GM12878 (cell line): ENCODE data around the gene GGTA1. TPM values are rescaled to one million over a fixed set of nuclear protein-coding genes. Genes with fewer than 3 reads are reported as not detected.

ENCODE experiments used
- ATAC-seq: fragments of 200-7000 bp; cut with Tn5 transposase; 3 replicates; pipeline ENCODE4 v1.9.1; 2020; ENCODE audit warnings: mild to moderate bottlenecking, moderate library complexity
- BruUV-seq: library from RNA; stranded (reverse); fragments of 400-500 nt; replicated peaks from 2 replicates; lab custom pipeline; 2021; lab: Mats Ljungman, UMichigan
- CTCF ChIA-PET: fragments of 300-600 bp; sonication (Branson Sonifier 250); formaldehyde crosslinking; extraction: SDS; loops from one replicate; lab custom pipeline; 2021; ENCODE audit warnings: inconsistent platforms; lab: Yijun Ruan, JAX
- POLR2A ChIA-PET: fragments of 350-600 bp; formaldehyde crosslinking; extraction: SDS; loops from one replicate; lab custom pipeline; 2021; ENCODE audit warnings: inconsistent platforms; lab: Charles Lee
- RAD21 ChIA-PET: fragments of 300-600 bp; sonication (Branson Sonifier 250); formaldehyde crosslinking; loops from one replicate; lab custom pipeline; 2023; ENCODE audit warnings: antibody characterized with exemption; ENCODE audit not compliant: unreplicated experiment; lab: Charles Lee
- SMC1A ChIA-PET: fragments of 300-600 bp; sonication (Branson Sonifier 250); formaldehyde crosslinking; loops from one replicate; lab custom pipeline; 2023; ENCODE audit not compliant: unreplicated experiment, uncharacterized antibody; lab: Charles Lee
- DNase-seq: peaks from one replicate; pipeline ENCODE4 v3.0.0-alpha.2; 2011; ENCODE audit warnings: low read depth, low spot score
- FAIRE-seq: peaks from 3 replicates; lab custom pipeline; 2011; peaks lifted over from hg19 to GRCh38; lab: Jason Lieb, UNC
- H2AFZ ChIP-seq: 2 replicates; pipeline ENCODE4 v1.6.0; 2011; ENCODE audit warnings: low read depth, low read length, control low read depth; ENCODE audit not compliant: control insufficient read depth
- H3K27ac ChIP-seq: 2 replicates; pipeline ENCODE4 v1.5.1; 2011; ENCODE audit warnings: control low read depth; ENCODE audit not compliant: control insufficient read depth, insufficient read depth
- H3K27me3 ChIP-seq, 2 experiments: replicated peaks in 1 of 2; 2 replicates each; pipeline versions ENCODE4 v1.6.0 to v1.6.1; 2011; ENCODE audit warnings: low read length in 1 of 2; ENCODE audit not compliant: control insufficient read depth in 2 of 2, insufficient read depth in 2 of 2
- H3K36me3 ChIP-seq, 2 experiments: 2 replicates each; pipeline ENCODE4 v1.5.1; 2011; ENCODE audit warnings: low read length in 1 of 2; ENCODE audit not compliant: control insufficient read depth in 2 of 2, insufficient read depth in 2 of 2
- H3K4me1 ChIP-seq: 2 replicates; pipeline ENCODE4 v1.6.1; 2011; ENCODE audit warnings: mild to moderate bottlenecking, low read length, moderate library complexity, mixed read lengths; ENCODE audit not compliant: control insufficient read depth, insufficient read depth
- H3K4me2 ChIP-seq: 2 replicates; pipeline ENCODE4 v1.6.0; 2011; ENCODE audit warnings: control low read depth; ENCODE audit not compliant: control insufficient read depth, insufficient read depth
- H3K4me3 ChIP-seq: fragments of 200-600 bp; sonication (generic); 2 replicates; pipeline ENCODE4 v1.5.1; 2016
- H3K79me2 ChIP-seq: 2 replicates; pipeline ENCODE4 v1.6.0; 2011; ENCODE audit warnings: low read length; ENCODE audit not compliant: control insufficient read depth, insufficient read depth
- H3K9ac ChIP-seq: 2 replicates; pipeline ENCODE4 v1.8.0; 2011; ENCODE audit warnings: low read length, control low read depth, mixed read lengths; ENCODE audit not compliant: control insufficient read depth, insufficient read depth
- H3K9me3 ChIP-seq: replicated peaks from 3 replicates; pipeline ENCODE4 v1.5.1; 2011; ENCODE audit warnings: mild to moderate bottlenecking, low read length; ENCODE audit not compliant: control insufficient read depth, insufficient read depth
- H4K20me1 ChIP-seq: 2 replicates; pipeline ENCODE4 v1.6.0; 2011; ENCODE audit not compliant: control insufficient read depth, insufficient read depth
- IRF4 ChIP-seq: IDR thresholded peaks from 2 replicates; pipeline ENCODE4 v1.6.1; 2011; ENCODE audit warnings: low read depth, low read length
- KLF5 ChIP-seq: fragments of 450-650 bp; IDR thresholded peaks from 2 replicates; pipeline ENCODE4 v1.6.1; 2014; ENCODE audit warnings: mild to moderate bottlenecking; ENCODE audit not compliant: partially characterized antibody
- POU2F2 ChIP-seq: IDR thresholded peaks from 3 replicates; pipeline ENCODE4 v1.6.1; 2011; ENCODE audit warnings: low read depth, mild to moderate bottlenecking, low read length, borderline replicate concordance
- USF2 ChIP-seq: IDR thresholded peaks from 2 replicates; pipeline ENCODE4 v1.6.1; 2011; ENCODE audit warnings: low read depth, low read length, improper control_type of control experiment, borderline replicate concordance
- ZBTB40 ChIP-seq: fragments of 450-650 bp; IDR thresholded peaks from 2 replicates; pipeline ENCODE4 v1.6.1; 2016; ENCODE audit warnings: mild to moderate bottlenecking, moderate library complexity, borderline replicate concordance
- ZNF384 ChIP-seq: IDR thresholded peaks from 2 replicates; pipeline ENCODE4 v1.6.1; 2012; ENCODE audit warnings: low read depth, mild to moderate bottlenecking, low read length, improper control_type of control experiment, borderline replicate concordance
- WGBS: methylation state at CpG from one replicate; pipeline ENCODE4 v1.1.6; 2016; ENCODE audit warnings: low lambda C conversion rate; ENCODE audit not compliant: insufficient replicate concordance, insufficient coverage; ENCODE audit errors: missing lambda C conversion rate; 5-methylcytosine and 5-hydroxymethylcytosine counted together
- in situ Hi-C: fragments of 300-500 bp; cut with MboI; formaldehyde crosslinking; loops from 9 replicates; pipeline ENCODE4 v1.14.3; 2018; ENCODE audit warnings: mixed read lengths
- intact Hi-C: fragments of 100-400 bp; cut with micrococcal nuclease; formaldehyde crosslinking; loops from one replicate; pipeline ENCODE4 v1.14.2; 2022; ENCODE audit not compliant: unreplicated experiment
- polyA plus RNA-seq, 11 experiments: library from polyadenylated mRNA; depleted of rRNA in 4 of 11; unstranded in 6 of 11; stranded (reverse) in 5 of 11; fragments of >200 nt; fragmentation: Nextera tagmentation in 4 of 11; fragmentation: Illumina TruSeq in 1 of 11; extraction: Ambion mirVana in 4 of 11; extraction: Trizol in 1 of 11; gene quantifications; 1 replicate in 1 of 11; 2 replicates in 10 of 11; pipeline versions ENCODE4 v1.2.1 to v1.2.3, GENCODE V29; 2011 to 2016; ENCODE audit warnings: inconsistent platforms in 2 of 11, missing spikeins in 2 of 11, low read depth in 1 of 11
- total RNA-seq, 4 experiments: library from RNA; depleted of rRNA in 3 of 4; stranded (reverse); fragments of >200 nt in 3 of 4; fragmentation: Illumina TruSeq in 1 of 4; extraction: Trizol in 1 of 4; gene quantifications; 2 replicates each; pipeline versions ENCODE4 v1.2.1 to v1.2.3, GENCODE V29; 2013 to 2021

Gene GGTA1
- total and polyA plus RNA-seq, 10 of the 15 experiments (the other 5 are each of a cell fraction or from before 2014, with no cell fraction given), result 0.09 to 0.65 (median 0.17) TPM; not detected in 2

DNA sequence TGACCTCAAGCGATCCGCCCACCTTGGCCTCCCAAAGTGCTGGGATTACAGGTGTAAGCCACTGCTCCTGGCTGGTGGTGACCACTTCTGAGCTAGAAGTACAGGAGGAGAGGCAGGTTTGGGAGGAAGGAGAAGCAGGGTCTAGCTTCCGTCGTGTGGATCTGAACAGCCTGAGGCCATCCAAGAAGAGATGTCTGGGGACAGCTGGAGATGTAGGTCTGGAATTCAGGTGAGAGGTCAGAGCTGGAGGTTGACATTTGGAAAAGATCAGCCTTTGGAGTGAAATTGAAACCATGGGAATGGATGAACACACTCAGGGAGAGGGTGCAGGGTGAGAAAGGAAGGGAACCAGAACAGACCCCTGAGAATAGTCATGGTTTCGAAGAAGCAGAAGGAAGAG lies 33.2 kb upstream of the GGTA1 start:
- ChIA-PET POLR2A (no interaction called here), CTCF (no interaction called here), SMC1A (no interaction called here), RAD21 (no interaction called here)
- H3K4me3 ChIP-seq, result no peak overlapping the region
- TF ChIP-seq ZBTB40 (no peak), POU2F2 (no peak), USF2 (no peak), IRF4 (no peak), KLF5 (no peak), ZNF384 (no peak)
- H3K79me2 ChIP-seq, result no peaks in the 10 kb centered on the region
- H3K4me1 ChIP-seq, result no peaks in the 10 kb centered on the region
- H3K27ac ChIP-seq, result no peak overlapping the region
- H3K4me2 ChIP-seq, result no peak overlapping the region
- H3K9ac ChIP-seq, result no peak overlapping the region
- H4K20me1 ChIP-seq, result no peaks in the 10 kb centered on the region
- ATAC-seq, result no peak
- in situ Hi-C loops (no loop called here), intact Hi-C loops (no loop called here)
- H2AFZ ChIP-seq, result no peak overlapping the region
- no peaks in the 10 kb centered on the region for H3K36me3 ChIP-seq
- DNase-seq, result no peak
- no peaks in the 10 kb centered on the region for H3K27me3 ChIP-seq
- BruUV-seq, result no TSS peak
- FAIRE-seq, result no peak
- no peaks in the 10 kb centered on the region for H3K9me3 ChIP-seq
- 61% methylated on average over 5 of the region's 5 CpGs for WGBS
